Neural progenitor cell (in vitro differentiated cells): ENCODE measurements around the gene APOBEC3A.
"Not testable (repeated sequence)": the region's sequence is repeated elsewhere in the genome, so short reads cannot be mapped to it uniquely, and the experiment has no call there.

Source experiments
- EZH2 ChIP-seq: fragments of 200-600 bp; sonication (generic); IDR thresholded peaks from 2 replicates; pipeline ENCODE4 v1.6.1; 2017; ENCODE audit warnings: antibody characterized with exemption, mild to moderate bottlenecking, moderate library complexity
- TF ChIP-seq, protein P1 (sequence below): fragments of 200-600 bp; sonication (generic); IDR thresholded peaks from 2 replicates; pipeline ENCODE4 v1.5.1; 2017; ENCODE audit warnings: antibody characterized with exemption, mild to moderate bottlenecking

DNA sequence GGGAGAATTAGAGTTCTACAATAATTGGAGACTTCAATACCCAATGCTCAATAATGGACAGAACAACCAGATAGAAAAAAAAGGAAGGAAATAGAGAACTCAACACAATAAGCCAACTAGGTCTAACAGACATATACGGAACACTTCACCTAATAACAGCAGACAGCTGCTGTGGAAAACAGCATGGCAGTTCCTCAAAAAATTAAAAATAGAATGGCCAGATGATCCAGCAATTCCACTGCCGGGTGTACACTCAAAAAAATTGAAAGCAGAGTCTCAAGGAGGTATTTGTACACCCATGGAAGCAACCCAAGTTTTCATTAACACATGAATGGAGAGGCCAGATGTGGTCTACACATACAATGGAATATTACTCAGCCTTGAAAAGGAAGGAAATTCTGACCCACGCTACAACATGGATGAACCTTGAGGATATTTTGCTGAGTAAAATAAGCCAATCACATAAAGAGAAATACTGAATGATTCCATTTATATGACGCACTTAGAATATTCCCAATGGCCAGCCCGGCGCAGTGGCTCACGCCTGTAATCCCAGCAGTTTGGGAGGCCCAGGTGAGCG, 51.0 kb downstream of the APOBEC3A start:
- TF ChIP-seq, protein P1, sequence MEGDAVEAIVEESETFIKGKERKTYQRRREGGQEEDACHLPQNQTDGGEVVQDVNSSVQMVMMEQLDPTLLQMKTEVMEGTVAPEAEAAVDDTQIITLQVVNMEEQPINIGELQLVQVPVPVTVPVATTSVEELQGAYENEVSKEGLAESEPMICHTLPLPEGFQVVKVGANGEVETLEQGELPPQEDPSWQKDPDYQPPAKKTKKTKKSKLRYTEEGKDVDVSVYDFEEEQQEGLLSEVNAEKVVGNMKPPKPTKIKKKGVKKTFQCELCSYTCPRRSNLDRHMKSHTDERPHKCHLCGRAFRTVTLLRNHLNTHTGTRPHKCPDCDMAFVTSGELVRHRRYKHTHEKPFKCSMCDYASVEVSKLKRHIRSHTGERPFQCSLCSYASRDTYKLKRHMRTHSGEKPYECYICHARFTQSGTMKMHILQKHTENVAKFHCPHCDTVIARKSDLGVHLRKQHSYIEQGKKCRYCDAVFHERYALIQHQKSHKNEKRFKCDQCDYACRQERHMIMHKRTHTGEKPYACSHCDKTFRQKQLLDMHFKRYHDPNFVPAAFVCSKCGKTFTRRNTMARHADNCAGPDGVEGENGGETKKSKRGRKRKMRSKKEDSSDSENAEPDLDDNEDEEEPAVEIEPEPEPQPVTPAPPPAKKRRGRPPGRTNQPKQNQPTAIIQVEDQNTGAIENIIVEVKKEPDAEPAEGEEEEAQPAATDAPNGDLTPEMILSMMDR, result not testable (repeated sequence)
- TF ChIP-seq EZH2, result not testable (repeated sequence)
